K562 (cell line): ENCODE measurements around the gene VPS16. TPM values are rescaled to one million over a fixed set of nuclear protein-coding genes. Genes with fewer than 3 reads are reported as not detected.

Source experiments
- ATAC-seq: fragments of 200-7000 bp; cut with Tn5 transposase; 3 replicates; pipeline ENCODE4 v1.9.1; 2020; ENCODE audit warnings: moderate library complexity
- BruUV-seq: library from RNA; stranded (reverse); fragments of 400-500 nt; replicated peaks from 2 replicates; lab custom pipeline; 2021; lab: Mats Ljungman, UMichigan
- CTCF ChIA-PET: fragments of 300-600 bp; formaldehyde crosslinking; extraction: SDS; loops from one replicate; lab custom pipeline; 2021; ENCODE audit warnings: low intra/inter-chr PET ratio; lab: Yijun Ruan, JAX
- POLR2A ChIA-PET: fragments of 300-600, 350-650 bp; sonication (Branson Sonifier 250); formaldehyde crosslinking; extraction: SDS; loops from one replicate; lab custom pipeline; 2021; ENCODE audit warnings: antibody characterized with exemption, inconsistent platforms; lab: Yijun Ruan, JAX
- DNase-seq, 4 experiments: peaks; one replicate each; pipeline versions ENCODE4 v3.0.0 to v3.0.0-alpha.2; 2011 to 2018; ENCODE audit warnings: low spot score in 3 of 4, mixed read lengths in 3 of 4; ENCODE audit errors: extremely low read depth in 1 of 4
- FAIRE-seq: peaks from 2 replicates; lab custom pipeline; 2011; peaks lifted over from hg19 to GRCh38; lab: Jason Lieb, UNC
- H2AFZ ChIP-seq: 2 replicates; pipeline ENCODE4 v1.6.0; 2011; ENCODE audit warnings: low read depth, low read length, control low read depth, inconsistent platforms
- H3K27ac ChIP-seq: fragments of 200-600 bp; 3 replicates; pipeline ENCODE4 v1.8.0; 2011; ENCODE audit warnings: low read depth, mild to moderate bottlenecking, control low read depth, inconsistent platforms, low read length, moderate library complexity, mixed read lengths; ENCODE audit errors: extremely low read depth
- H3K27me3 ChIP-seq, 2 experiments: fragments of 300-600 bp in 1 of 2; 2 replicates in 1 of 2; 3 replicates in 1 of 2; pipeline versions ENCODE4 v1.6.0 to v1.8.0; 2011; ENCODE audit warnings: inconsistent platforms in 2 of 2, low read length in 2 of 2, mild to moderate bottlenecking in 1 of 2, mixed read lengths in 1 of 2, moderate library complexity in 1 of 2; ENCODE audit not compliant: control insufficient read depth in 2 of 2, insufficient read depth in 2 of 2
- H3K36me3 ChIP-seq: fragments of 300-600 bp; 3 replicates; pipeline ENCODE4 v1.8.0; 2011; ENCODE audit warnings: mild to moderate bottlenecking, low read length, inconsistent platforms; ENCODE audit not compliant: control insufficient read depth, insufficient read depth
- H3K4me1 ChIP-seq, 2 experiments: fragments of 200-600 bp in 1 of 2; replicated peaks in 1 of 2; 2 replicates in 1 of 2; 3 replicates in 1 of 2; pipeline versions ENCODE4 v1.5.1 to v1.8.0; 2011; ENCODE audit warnings: inconsistent platforms in 2 of 2, low read length in 2 of 2, mild to moderate bottlenecking in 1 of 2, mixed read lengths in 1 of 2, moderate library complexity in 1 of 2; ENCODE audit not compliant: control insufficient read depth in 2 of 2, insufficient read depth in 2 of 2
- H3K4me2 ChIP-seq: 2 replicates; pipeline ENCODE4 v1.6.1; 2011; ENCODE audit warnings: low read length, control low read depth, inconsistent platforms, mixed read lengths; ENCODE audit not compliant: insufficient read depth
- H3K4me3 ChIP-seq: fragments of 200-600 bp; sonication (generic), shearing (Covaris generic); 2 replicates; pipeline ENCODE4 v1.5.1; 2016; ENCODE audit warnings: control low read depth, inconsistent platforms
- H3K79me2 ChIP-seq: fragments of 200-600 bp; 3 replicates; pipeline ENCODE4 v1.8.0; 2011; ENCODE audit warnings: low read length, inconsistent platforms; ENCODE audit not compliant: control insufficient read depth, insufficient read depth
- H3K9ac ChIP-seq, 2 experiments: 2 replicates each; pipeline versions ENCODE4 v1.6.0 to v1.6.1; 2011; ENCODE audit warnings: low read depth in 2 of 2, low read length in 2 of 2, control low read depth in 1 of 2, inconsistent platforms in 1 of 2, mild to moderate bottlenecking in 1 of 2, mixed read lengths in 1 of 2; ENCODE audit not compliant: insufficient read depth in 1 of 2
- H3K9me1 ChIP-seq: one replicate; pipeline ENCODE4 v1.6.0; 2011; ENCODE audit warnings: inconsistent platforms, mild to moderate bottlenecking, low read length, moderate library complexity; ENCODE audit not compliant: control insufficient read depth, insufficient read depth
- H3K9me3 ChIP-seq: replicated peaks from 2 replicates; pipeline ENCODE4 v1.5.1; 2011; ENCODE audit warnings: low read depth, low read length, inconsistent platforms; ENCODE audit not compliant: control insufficient read depth, insufficient read depth
- H4K20me1 ChIP-seq: replicated peaks from 2 replicates; pipeline ENCODE4 v1.6.1; 2011; ENCODE audit warnings: low read length, inconsistent platforms, mixed read lengths; ENCODE audit not compliant: control insufficient read depth, insufficient read depth
- GATA2 ChIP-seq: sonication (generic); formaldehyde crosslinking; IDR thresholded peaks from 2 replicates; pipeline ENCODE4 v1.4.0; 2020; ENCODE audit warnings: mild to moderate bottlenecking, missing genetic modification reagents
- HEY1 ChIP-seq: fragments of 250-450 bp; sonication (Bioruptor Pico); IDR thresholded peaks from 2 replicates; pipeline ENCODE4 v1.5.0; 2020; ENCODE audit warnings: mild to moderate bottlenecking, moderate library complexity, borderline replicate concordance
- IRF2 ChIP-seq: sonication (generic); formaldehyde crosslinking; IDR thresholded peaks from 2 replicates; pipeline ENCODE4 v1.8.1; 2022; ENCODE audit warnings: mild to moderate bottlenecking, missing genetic modification reagents
- NR4A1 ChIP-seq, 2 experiments: fragments of 250-450 bp in 1 of 2; fragments of 450-650 bp in 1 of 2; sonication (Bioruptor Pico) in 1 of 2; IDR thresholded peaks; 2 replicates each; pipeline versions ENCODE4 v1.4.0 to v1.6.1; 2016 to 2020; ENCODE audit warnings: mild to moderate bottlenecking in 2 of 2, missing compliant biosample characterization in 1 of 2, missing genetic modification characterization in 1 of 2, moderate library complexity in 1 of 2
- RBM25 ChIP-seq: fragments of 200-400 bp; formaldehyde crosslinking; IDR thresholded peaks from 2 replicates; pipeline ENCODE4 v1.6.1; 2018; ENCODE audit warnings: low read length, low read depth, moderate library complexity; ENCODE audit not compliant: severe bottlenecking
- RBM34 ChIP-seq: fragments of 200-400 bp; formaldehyde crosslinking; IDR thresholded peaks from 2 replicates; pipeline ENCODE4 v1.6.1; 2018; ENCODE audit warnings: low read length, borderline replicate concordance; ENCODE audit not compliant: insufficient read depth
- SMC3 ChIP-seq: conservative IDR thresholded peaks from 2 replicates; pipeline ENCODE4 v1.6.1; 2011; ENCODE audit warnings: low read depth, low read length, improper control_type of control experiment; ENCODE audit not compliant: insufficient read depth
- TAL1 ChIP-seq: fragments of 450-650 bp; IDR thresholded peaks from 2 replicates; pipeline ENCODE4 v1.6.1; 2016; ENCODE audit warnings: mild to moderate bottlenecking
- THRAP3 ChIP-seq: fragments of 450-650 bp; IDR thresholded peaks from 2 replicates; pipeline ENCODE4 v1.6.1; 2016; ENCODE audit warnings: mild to moderate bottlenecking, inconsistent platforms, borderline replicate concordance
- ZNF121 ChIP-seq: sonication (generic); formaldehyde crosslinking; conservative IDR thresholded peaks from 2 replicates; pipeline ENCODE4 v1.8.0; 2022; ENCODE audit warnings: missing genetic modification reagents
- ZNF282 ChIP-seq: sonication (generic); formaldehyde crosslinking; IDR thresholded peaks from 2 replicates; pipeline ENCODE4 v1.8.1; 2023; ENCODE audit warnings: missing genetic modification reagents
- ZNF316 ChIP-seq: fragments of 450-650 bp; IDR thresholded peaks from 2 replicates; pipeline ENCODE4 v1.6.1; 2016
- ZNF778 ChIP-seq: fragments of 450-650 bp; formaldehyde crosslinking; IDR thresholded peaks from 2 replicates; pipeline ENCODE4 v1.4.0; 2020; ENCODE audit warnings: mild to moderate bottlenecking, moderate library complexity
- ZZZ3 ChIP-seq: fragments of 450-650 bp; IDR thresholded peaks from 2 replicates; pipeline ENCODE4 v1.6.1; 2016; ENCODE audit warnings: antibody characterized with exemption, mild to moderate bottlenecking, moderate library complexity
- whole genome bisulfite sequencing: fragments of 100-300 bp; shearing (Covaris generic); methylation state at CpG from one replicate; pipeline ENCODE4 v1.1.6; 2016; ENCODE audit warnings: low coverage, mixed read lengths; ENCODE audit not compliant: insufficient coverage; ENCODE audit errors: missing lambda C conversion rate; 5-methylcytosine and 5-hydroxymethylcytosine counted together
- in situ Hi-C: fragments of 300-500 bp; cut with MboI; formaldehyde crosslinking; loops from 4 replicates; pipeline ENCODE4 v1.15.0; 2018; ENCODE audit warnings: inconsistent platforms, mixed read lengths
- intact Hi-C: fragments of 100-400 bp; cut with micrococcal nuclease; formaldehyde crosslinking; loops from 2 replicates; pipeline ENCODE4 v1.14.2; 2022
- polyA plus RNA-seq, 8 experiments: library from polyadenylated mRNA; depleted of rRNA in 4 of 8; stranded (reverse) in 5 of 8; unstranded in 3 of 8; fragments of >200 nt; fragmentation: Nextera tagmentation in 2 of 8; fragmentation: Illumina TruSeq in 1 of 8; extraction: Ambion mirVana in 2 of 8; extraction: Trizol in 1 of 8; gene quantifications; 2 replicates each; pipeline versions ENCODE4 v1.2.1 to v1.2.3, GENCODE V29; 2011 to 2014; ENCODE audit warnings: inconsistent platforms in 1 of 8, missing spikeins in 1 of 8
- total RNA-seq, 7 experiments: library from RNA; depleted of rRNA in 6 of 7; stranded (reverse); fragments of >200 nt in 6 of 7; fragmentation: Illumina TruSeq in 2 of 7; extraction: Trizol in 2 of 7; gene quantifications; 2 replicates each; pipeline versions ENCODE4 v1.2.1 to v1.2.3, GENCODE V29; 2011 to 2021; ENCODE audit warnings: low replicate concordance in 1 of 7

VPS16 gene
- total and polyA plus RNA-seq, 9 of the 15 experiments (the other 6 are each of a cell fraction or from before 2014, with no cell fraction given) = 6.8 to 24.7 (median 14.0) TPM

DNA sequence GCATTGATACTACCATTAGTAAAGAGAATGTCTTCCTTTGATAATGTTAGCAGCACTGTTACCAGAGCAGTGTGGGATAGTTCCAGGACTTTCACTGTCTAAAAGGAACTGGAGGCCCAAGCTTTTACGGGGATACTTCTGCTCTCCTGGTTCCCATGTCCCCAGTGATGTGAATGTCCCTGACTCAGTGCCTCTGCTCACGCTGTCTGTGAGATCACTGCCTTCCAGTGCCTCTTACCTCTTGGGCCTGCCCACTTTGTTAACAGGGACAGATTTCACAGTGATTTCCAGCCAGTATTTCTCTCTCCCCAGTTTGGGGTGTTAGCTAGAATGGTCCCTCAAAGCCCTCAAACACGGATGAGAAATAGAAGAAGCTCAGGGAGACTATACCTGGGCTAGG is 47.2 kb downstream of the VPS16 start (continued):
- TF ChIP-seq NR4A1 (CRISPR knock-in tag; IDR thresholded peaks at IDR 0.05) = no peak
- no peak for TF ChIP-seq NR4A1 (tag; IDR thresholded peaks at IDR 0.05)
- TF ChIP-seq ZNF282 = no peak
- TF ChIP-seq SMC3 = no peak
- TF ChIP-seq, all 486 proteins: peak for 0

DNA sequence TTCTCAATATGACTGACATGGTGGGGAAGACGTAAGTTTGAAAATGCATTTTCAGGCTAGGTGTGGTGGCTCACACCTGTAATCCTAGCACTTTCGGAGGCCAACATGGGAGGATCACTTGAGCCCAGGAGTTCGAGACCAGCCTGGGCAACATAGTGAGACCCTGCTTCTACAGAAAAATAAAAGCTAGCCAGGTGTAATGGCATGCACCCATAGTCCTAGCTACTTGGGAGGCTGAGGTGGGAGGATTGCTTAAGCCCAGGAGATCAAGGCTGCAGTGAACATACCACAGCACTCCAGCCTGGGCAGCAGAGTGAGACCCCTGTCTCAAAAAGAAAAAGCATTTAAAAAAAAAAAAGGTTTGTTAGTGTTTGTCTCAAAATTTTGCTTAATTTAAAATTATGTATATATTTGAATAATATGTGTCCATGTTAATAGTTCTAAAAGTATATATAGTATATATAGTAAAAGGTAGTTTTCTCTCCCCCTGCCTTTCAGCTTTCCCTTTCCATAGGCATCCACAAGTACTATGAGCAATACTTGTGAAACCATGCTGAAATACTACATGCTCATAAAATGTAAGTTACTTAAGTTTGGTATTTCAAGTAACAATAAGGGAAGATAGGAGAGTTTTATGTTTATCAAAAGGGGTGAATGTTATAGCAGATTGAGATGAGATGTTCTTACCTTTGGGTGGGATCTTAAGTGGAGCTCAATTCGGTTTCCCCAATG is 47.8 kb downstream of the VPS16 start:
- 0 out of 2 replicates have a peak, but pooled peaks cover 2% of the 10 kb centered on the region for H3K9me3 ChIP-seq
- intact Hi-C loops (no loop called here), in situ Hi-C loops (no loop called here)
- TF ChIP-seq HEY1 (no peak), ZNF121 (peak; percentile 96), ZNF316 (no peak), RBM34 (no peak), IRF2 (CRISPR knock-in tag) (no peak), ZNF778 (CRISPR knock-in tag) (no peak), GATA2 (CRISPR knock-in tag) (no peak), RBM25 (peak; percentile 14), ZZZ3 (no peak), THRAP3 (no peak), TAL1 (no peak)
- peaks cover 11% of the 10 kb centered on the region for H3K36me3 ChIP-seq
- BruUV-seq = no TSS peak
- no peaks in the 10 kb centered on the region for H3K27me3 ChIP-seq
- H3K27ac ChIP-seq = no peak overlapping the region
- ChIA-PET POLR2A (interaction anchor here (0.8 to 1.7 kb wide), 5 partner anchors 9 to 139 kb away, joined by 3 to 6 read pairs (median 4); no protein-coding TSS in a partner anchor), CTCF (no interaction called here)
- H2AFZ ChIP-seq = no peak overlapping the region
- no peak overlapping the region for H3K4me3 ChIP-seq
- no peak overlapping the region for H3K4me2 ChIP-seq
- FAIRE-seq (no peak), DNase-seq (no peak), ATAC-seq (no peak)
- H3K4me1 ChIP-seq = peaks cover 12 to 35% of the 10 kb centered on the region in 2 experiments
- H3K9ac ChIP-seq = no peak overlapping the region
- no peaks in the 10 kb centered on the region for H4K20me1 ChIP-seq
- 82% methylated on average over 4 of the region's 4 CpGs for WGBS
- H3K9me1 ChIP-seq = peaks cover 3% of the 10 kb centered on the region
- H3K79me2 ChIP-seq = peaks cover 94% of the 10 kb centered on the region
